OCI-LY1 (cell line): ENCODE results near the gene PFKP.

Experiments
- H2AFZ ChIP-seq: fragments of 200-600 bp; sonication (generic), shearing (Covaris generic); 2 replicates; pipeline ENCODE4 v1.6.0; 2014; ENCODE audit warnings: antibody characterized with exemption, mild to moderate bottlenecking, low read length
- H3F3A ChIP-seq: fragments of 200-600 bp; sonication (generic), shearing (Covaris generic); 2 replicates; pipeline ENCODE4 v1.6.0; 2014; ENCODE audit warnings: mild to moderate bottlenecking, antibody characterized with exemption, low read length, moderate library complexity; ENCODE audit not compliant: insufficient read depth
- H3K27ac ChIP-seq: fragments of 200-600 bp; sonication (generic); 2 replicates; pipeline ENCODE4 v1.5.1; 2014; ENCODE audit warnings: low read length, mixed run types, mild to moderate bottlenecking, low read depth; ENCODE audit not compliant: poor library complexity, severe bottlenecking
- H3K27me3 ChIP-seq: fragments of 200-600 bp; sonication (generic); 2 replicates; pipeline ENCODE4 v1.6.0; 2014; ENCODE audit warnings: antibody characterized with exemption, mild to moderate bottlenecking, low read length, moderate library complexity; ENCODE audit not compliant: insufficient read depth
- H3K36me3 ChIP-seq: fragments of 200-600 bp; sonication (generic); 2 replicates; pipeline ENCODE4 v1.6.1; 2014; ENCODE audit warnings: mild to moderate bottlenecking, antibody characterized with exemption, low read length, moderate library complexity, mixed read lengths; ENCODE audit not compliant: insufficient read depth
- H3K4me1 ChIP-seq: fragments of 200-600 bp; sonication (generic); 2 replicates; pipeline ENCODE4 v1.5.1; 2014; ENCODE audit warnings: mild to moderate bottlenecking, low read length, moderate library complexity; ENCODE audit not compliant: insufficient read depth, severe bottlenecking
- H3K4me2 ChIP-seq: fragments of 200-600 bp; sonication (generic), shearing (Covaris generic); 2 replicates; pipeline ENCODE4 v1.6.1; 2014; ENCODE audit warnings: low read length
- H3K4me3 ChIP-seq: fragments of 200-600 bp; sonication (generic); 2 replicates; pipeline ENCODE4 v1.5.1; 2014; ENCODE audit warnings: low read length, low read depth, mild to moderate bottlenecking, mixed read lengths; ENCODE audit not compliant: poor library complexity, severe bottlenecking
- H3K79me2 ChIP-seq: fragments of 200-600 bp; shearing (Covaris generic); 2 replicates; pipeline ENCODE4 v1.6.1; 2016; ENCODE audit warnings: mixed run types, low read length, mixed read lengths; ENCODE audit not compliant: insufficient read depth
- H3K9ac ChIP-seq: fragments of 200-600 bp; sonication (generic), shearing (Covaris generic); 2 replicates; pipeline ENCODE4 v1.6.1; 2014; ENCODE audit warnings: mild to moderate bottlenecking, low read length, mixed read lengths
- H3K9me2 ChIP-seq: fragments of 200-600 bp; sonication (generic), shearing (Covaris generic); 2 replicates; pipeline ENCODE4 v1.6.1; 2014; ENCODE audit warnings: low read depth, mild to moderate bottlenecking, low read length, mixed read lengths
- H3K9me3 ChIP-seq: fragments of 200-600 bp; shearing (Covaris generic); 2 replicates; pipeline ENCODE4 v1.6.1; 2014; ENCODE audit warnings: low read length, mixed read lengths
- H4K20me1 ChIP-seq: fragments of 200-600 bp; sonication (generic), shearing (Covaris generic); 2 replicates; pipeline ENCODE4 v1.6.0; 2016; ENCODE audit warnings: mild to moderate bottlenecking, low read length; ENCODE audit not compliant: insufficient read depth
- EZH2 ChIP-seq: fragments of 200-600 bp; sonication (generic), shearing (Covaris generic); IDR thresholded peaks from 2 replicates; pipeline ENCODE4 v1.8.0; 2017; ENCODE audit warnings: borderline replicate concordance, mixed run types, mild to moderate bottlenecking, antibody characterized with exemption, low read length, moderate library complexity, mixed read lengths
- TF ChIP-seq, protein P1 (sequence below): fragments of 200-600 bp; sonication (generic), shearing (Covaris generic); IDR thresholded peaks from 2 replicates; pipeline ENCODE4 v1.5.1; 2017; ENCODE audit warnings: mild to moderate bottlenecking, antibody characterized with exemption, low read length, moderate library complexity, mixed read lengths

Gene PFKP

DNA sequence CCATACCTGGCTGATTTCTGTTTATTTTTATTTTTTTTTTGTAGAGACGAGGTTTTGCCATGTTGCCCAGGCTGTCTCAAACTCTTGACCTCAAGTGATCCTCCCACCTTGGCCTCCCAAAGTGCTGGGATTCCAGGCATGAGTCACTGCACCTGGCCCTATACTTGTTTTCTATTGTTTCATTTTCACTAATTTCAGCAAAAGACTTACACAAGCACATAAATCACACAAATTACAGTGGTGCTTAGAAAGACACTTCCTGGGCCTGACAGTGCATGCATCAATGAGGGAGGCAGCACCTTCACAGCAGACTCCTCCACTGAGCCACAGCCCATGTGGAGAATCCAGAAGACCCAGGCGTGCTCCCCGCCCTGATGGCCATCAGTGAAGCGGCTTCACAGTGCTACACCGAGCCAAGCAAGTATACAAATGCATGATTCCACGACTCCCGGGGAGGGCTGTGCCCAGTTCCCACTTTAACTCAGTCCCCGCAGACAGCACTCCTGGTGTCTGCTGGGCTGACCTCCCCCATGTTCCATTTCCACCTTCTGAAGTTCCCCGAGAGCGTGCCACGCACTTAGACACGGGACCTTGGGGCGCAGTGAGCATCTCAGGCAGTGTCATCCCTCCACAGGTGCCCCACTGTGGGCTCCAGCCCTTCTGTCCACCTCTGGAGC is 84.7 kb downstream of the PFKP start:
- no peaks in the 10 kb centered on the region for H3F3A ChIP-seq

DNA sequence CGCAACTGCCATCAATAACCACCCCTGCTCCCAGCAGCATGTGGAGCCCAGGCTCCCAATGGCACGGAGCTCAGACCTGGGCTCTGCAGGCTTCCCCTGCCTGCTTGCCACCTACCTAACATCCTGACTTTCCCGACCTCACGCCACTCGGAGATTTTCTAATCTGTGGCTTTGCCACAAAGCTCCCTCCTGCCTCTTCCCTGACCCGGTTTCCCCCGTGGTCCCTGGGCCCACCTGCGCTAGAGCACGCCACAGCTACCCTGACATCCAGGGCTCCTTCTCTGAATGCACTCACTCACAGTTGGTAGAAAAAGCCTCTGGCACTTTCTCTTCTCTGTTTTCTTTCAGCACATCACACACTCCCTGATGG is 85.2 kb downstream of the PFKP start:
- no peaks in the 10 kb centered on the region for H4K20me1 ChIP-seq
- no peaks in the 10 kb centered on the region for H3K9me2 ChIP-seq
- no peak overlapping the region for H3K4me2 ChIP-seq
- no peak overlapping the region for H3K4me3 ChIP-seq
- no peak overlapping the region for H3K27ac ChIP-seq
- no peak overlapping the region for H3K9ac ChIP-seq
- no peaks in the 10 kb centered on the region for H3F3A ChIP-seq
- peaks cover 82% of the 10 kb centered on the region for H3K36me3 ChIP-seq
- TF ChIP-seq EZH2 = no peak
- TF ChIP-seq, protein P1, sequence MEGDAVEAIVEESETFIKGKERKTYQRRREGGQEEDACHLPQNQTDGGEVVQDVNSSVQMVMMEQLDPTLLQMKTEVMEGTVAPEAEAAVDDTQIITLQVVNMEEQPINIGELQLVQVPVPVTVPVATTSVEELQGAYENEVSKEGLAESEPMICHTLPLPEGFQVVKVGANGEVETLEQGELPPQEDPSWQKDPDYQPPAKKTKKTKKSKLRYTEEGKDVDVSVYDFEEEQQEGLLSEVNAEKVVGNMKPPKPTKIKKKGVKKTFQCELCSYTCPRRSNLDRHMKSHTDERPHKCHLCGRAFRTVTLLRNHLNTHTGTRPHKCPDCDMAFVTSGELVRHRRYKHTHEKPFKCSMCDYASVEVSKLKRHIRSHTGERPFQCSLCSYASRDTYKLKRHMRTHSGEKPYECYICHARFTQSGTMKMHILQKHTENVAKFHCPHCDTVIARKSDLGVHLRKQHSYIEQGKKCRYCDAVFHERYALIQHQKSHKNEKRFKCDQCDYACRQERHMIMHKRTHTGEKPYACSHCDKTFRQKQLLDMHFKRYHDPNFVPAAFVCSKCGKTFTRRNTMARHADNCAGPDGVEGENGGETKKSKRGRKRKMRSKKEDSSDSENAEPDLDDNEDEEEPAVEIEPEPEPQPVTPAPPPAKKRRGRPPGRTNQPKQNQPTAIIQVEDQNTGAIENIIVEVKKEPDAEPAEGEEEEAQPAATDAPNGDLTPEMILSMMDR = no peak
- H3K9me3 ChIP-seq = no peaks in the 10 kb centered on the region
- H3K4me1 ChIP-seq = no peaks in the 10 kb centered on the region
- H2AFZ ChIP-seq = no peak overlapping the region
- H3K79me2 ChIP-seq = no peaks in the 10 kb centered on the region
- no peaks in the 10 kb centered on the region for H3K27me3 ChIP-seq

More for the DNA sequence above, 84.7 kb downstream of the PFKP start:
- Histone ChIP-seq H4K20me1 (no peaks in the 10 kb centered on the region), H3K79me2 (no peaks in the 10 kb centered on the region), H2AFZ (no peak overlapping the region), H3K27me3 (no peaks in the 10 kb centered on the region), H3K9me3 (no peaks in the 10 kb centered on the region), H3K4me3 (no peak overlapping the region), H3K9ac (no peak overlapping the region), H3K9me2 (no peaks in the 10 kb centered on the region), H3K36me3 (peaks cover 82% of the 10 kb centered on the region), H3K4me1 (no peaks in the 10 kb centered on the region), H3K27ac (no peak overlapping the region), H3K4me2 (no peak overlapping the region)
- TF ChIP-seq, protein P1 = no peak
- no peak for TF ChIP-seq EZH2

DNA sequence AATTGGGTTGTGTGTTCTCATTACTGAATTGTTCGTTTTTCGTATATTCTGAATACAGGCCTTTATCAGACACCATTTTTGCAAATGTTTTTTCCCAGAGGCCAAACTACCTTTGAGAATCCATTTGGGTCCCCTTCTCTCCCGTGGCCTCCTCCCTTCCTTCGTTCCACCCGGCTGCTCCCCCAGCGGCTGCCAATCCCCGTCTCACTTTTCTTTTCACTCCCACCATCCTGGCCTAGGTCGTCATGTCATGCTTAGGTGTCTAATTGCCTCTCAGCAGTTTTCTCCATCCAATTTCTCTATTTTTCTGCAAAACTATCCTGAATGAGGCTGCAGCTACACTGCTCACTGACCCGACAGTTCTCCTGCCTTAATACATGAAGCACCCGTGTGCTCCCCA is 87.3 kb downstream of the PFKP start:
- Histone ChIP-seq H4K20me1 (no peaks in the 10 kb centered on the region), H3K36me3 (peaks cover 82% of the 10 kb centered on the region), H3K27me3 (no peaks in the 10 kb centered on the region)

More for the DNA sequence above, 87.3 kb downstream of the PFKP start:
- TF ChIP-seq, protein P1 = no peak
- TF ChIP-seq EZH2 = no peak
- Histone ChIP-seq H3K79me2 (no peaks in the 10 kb centered on the region), H3K4me2 (no peak overlapping the region), H3F3A (no peaks in the 10 kb centered on the region), H3K27ac (no peak overlapping the region), H2AFZ (no peak overlapping the region), H3K4me3 (no peak overlapping the region), H3K9me3 (no peaks in the 10 kb centered on the region), H3K9ac (no peak overlapping the region), H3K9me2 (no peaks in the 10 kb centered on the region), H3K4me1 (no peaks in the 10 kb centered on the region)
